ENCODE measurements around the gene CSNK2A2. TPM values are rescaled to one million over a fixed set of nuclear protein-coding genes. Genes with fewer than 3 reads are reported as not detected.
A peak's percentile ranks its signal among the peaks of the same experiment; 100 is the strongest.

The CSNK2A2 gene
- total RNA-seq, 1 donor from 2014 or later: 77.9 TPM

DNA sequence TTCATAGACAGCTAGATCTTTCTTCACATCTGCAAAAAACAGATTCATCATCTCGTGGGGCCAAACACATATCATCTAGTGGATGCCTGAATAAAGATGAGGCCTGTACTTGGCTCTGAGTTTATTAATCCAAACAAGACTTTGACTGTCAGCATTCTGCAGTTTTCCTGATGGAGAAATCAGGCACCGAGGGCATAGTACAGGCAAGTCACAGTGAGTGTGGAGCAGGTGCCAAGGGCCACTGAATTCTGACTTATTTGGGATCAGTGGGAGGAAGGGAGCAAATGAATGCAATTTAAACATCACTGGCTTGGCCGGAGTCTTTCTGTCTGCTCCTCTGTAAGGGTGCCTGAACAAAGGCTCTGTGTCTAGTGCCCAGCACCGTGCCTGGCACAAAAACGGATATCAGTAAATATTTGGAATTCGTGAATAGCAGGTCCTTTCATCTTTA lies 69.7 kb downstream of the CSNK2A2 start:
- DNase-seq (ENCODE audit: extremely low spot score, unreplicated experiment): no peak
- Mint-ChIP-seq H3K27ac (ENCODE audit: unreplicated experiment) (peak overlapping the region; percentile 91), H3K4me3 (ENCODE audit: unreplicated experiment) (peak overlapping the region; percentile 83), H3K4me1 (ENCODE audit: unreplicated experiment) (peaks cover 33% of the 10 kb centered on the region), H3K36me3 (ENCODE audit: unreplicated experiment) (no peaks in the 10 kb centered on the region), H3K9me3 (ENCODE audit: unreplicated experiment) (no peaks in the 10 kb centered on the region), H3K27me3 (ENCODE audit: unreplicated experiment) (no peaks in the 10 kb centered on the region)
- TF ChIP-seq, protein P1, sequence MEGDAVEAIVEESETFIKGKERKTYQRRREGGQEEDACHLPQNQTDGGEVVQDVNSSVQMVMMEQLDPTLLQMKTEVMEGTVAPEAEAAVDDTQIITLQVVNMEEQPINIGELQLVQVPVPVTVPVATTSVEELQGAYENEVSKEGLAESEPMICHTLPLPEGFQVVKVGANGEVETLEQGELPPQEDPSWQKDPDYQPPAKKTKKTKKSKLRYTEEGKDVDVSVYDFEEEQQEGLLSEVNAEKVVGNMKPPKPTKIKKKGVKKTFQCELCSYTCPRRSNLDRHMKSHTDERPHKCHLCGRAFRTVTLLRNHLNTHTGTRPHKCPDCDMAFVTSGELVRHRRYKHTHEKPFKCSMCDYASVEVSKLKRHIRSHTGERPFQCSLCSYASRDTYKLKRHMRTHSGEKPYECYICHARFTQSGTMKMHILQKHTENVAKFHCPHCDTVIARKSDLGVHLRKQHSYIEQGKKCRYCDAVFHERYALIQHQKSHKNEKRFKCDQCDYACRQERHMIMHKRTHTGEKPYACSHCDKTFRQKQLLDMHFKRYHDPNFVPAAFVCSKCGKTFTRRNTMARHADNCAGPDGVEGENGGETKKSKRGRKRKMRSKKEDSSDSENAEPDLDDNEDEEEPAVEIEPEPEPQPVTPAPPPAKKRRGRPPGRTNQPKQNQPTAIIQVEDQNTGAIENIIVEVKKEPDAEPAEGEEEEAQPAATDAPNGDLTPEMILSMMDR (IDR thresholded peaks at IDR 0.05): no peak

DNA sequence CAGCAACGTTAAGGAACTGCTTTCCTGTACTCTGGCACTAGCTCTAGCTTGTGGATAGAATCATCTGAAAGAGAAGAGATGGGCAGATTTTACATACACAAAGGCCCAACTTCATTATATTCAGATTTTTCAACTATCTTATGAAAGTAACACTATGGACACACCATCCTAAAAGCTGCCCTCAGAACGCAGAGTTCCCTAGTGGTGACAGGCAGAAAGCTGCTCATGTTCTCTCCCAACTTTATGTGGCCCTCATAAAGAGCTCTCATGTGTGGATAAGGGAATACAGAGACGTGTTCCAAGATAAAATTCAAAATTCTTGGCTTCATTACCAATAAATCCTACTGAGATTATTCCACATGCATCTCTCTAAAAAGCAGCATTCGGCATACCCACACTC lies 70.3 kb downstream of the CSNK2A2 start:
- peak overlapping the region; percentile 91 for H3K27ac Mint-ChIP-seq (ENCODE audit: unreplicated experiment)
- peaks cover 33% of the 10 kb centered on the region for H3K4me1 Mint-ChIP-seq (ENCODE audit: unreplicated experiment)
- DNase-seq (ENCODE audit: extremely low spot score, unreplicated experiment): no peak
- TF ChIP-seq, protein P1 (IDR thresholded peaks at IDR 0.05): peak; percentile 3
- H3K27me3 Mint-ChIP-seq (ENCODE audit: unreplicated experiment): no peaks in the 10 kb centered on the region
- H3K36me3 Mint-ChIP-seq (ENCODE audit: unreplicated experiment): no peaks in the 10 kb centered on the region
- no peaks in the 10 kb centered on the region for H3K9me3 Mint-ChIP-seq (ENCODE audit: unreplicated experiment)
- peak overlapping the region; percentile 83 for H3K4me3 Mint-ChIP-seq (ENCODE audit: unreplicated experiment)

DNA sequence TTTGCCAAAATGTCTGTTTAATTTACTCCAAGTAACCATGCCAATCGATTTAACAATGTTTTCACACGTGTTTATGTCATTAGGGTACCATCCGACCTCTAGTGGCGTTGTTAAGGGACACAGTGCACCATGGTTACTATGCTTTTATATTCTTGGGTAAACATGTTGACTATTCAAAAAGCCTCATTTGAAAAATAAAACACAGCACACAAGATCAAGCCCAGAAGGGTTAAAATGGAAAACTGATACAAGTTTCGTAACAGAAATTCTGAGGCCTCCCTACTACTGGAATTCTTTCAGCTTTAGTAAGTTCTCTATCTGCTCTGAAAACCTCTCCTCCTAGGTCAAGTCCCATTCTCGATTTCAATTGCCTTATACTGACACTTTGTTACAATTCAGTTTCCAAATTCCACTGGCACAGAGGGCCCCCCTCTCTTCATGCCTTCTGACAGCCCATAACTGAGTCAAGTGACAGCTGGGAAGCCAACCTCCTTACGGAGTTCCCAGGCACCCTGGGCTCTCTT lies 70.8 kb downstream of the CSNK2A2 start:
- peak overlapping the region; percentile 83 for H3K4me3 Mint-ChIP-seq (ENCODE audit: unreplicated experiment)
- H3K27me3 Mint-ChIP-seq (ENCODE audit: unreplicated experiment): no peaks in the 10 kb centered on the region
- no peak for DNase-seq (ENCODE audit: extremely low spot score, unreplicated experiment)
- no peaks in the 10 kb centered on the region for H3K36me3 Mint-ChIP-seq (ENCODE audit: unreplicated experiment)
- peaks cover 33% of the 10 kb centered on the region for H3K4me1 Mint-ChIP-seq (ENCODE audit: unreplicated experiment)
- TF ChIP-seq, protein P1 (IDR thresholded peaks at IDR 0.05): peak; percentile 29
- peak overlapping the region; percentile 91 for H3K27ac Mint-ChIP-seq (ENCODE audit: unreplicated experiment)
- H3K9me3 Mint-ChIP-seq (ENCODE audit: unreplicated experiment): no peaks in the 10 kb centered on the region

DNA sequence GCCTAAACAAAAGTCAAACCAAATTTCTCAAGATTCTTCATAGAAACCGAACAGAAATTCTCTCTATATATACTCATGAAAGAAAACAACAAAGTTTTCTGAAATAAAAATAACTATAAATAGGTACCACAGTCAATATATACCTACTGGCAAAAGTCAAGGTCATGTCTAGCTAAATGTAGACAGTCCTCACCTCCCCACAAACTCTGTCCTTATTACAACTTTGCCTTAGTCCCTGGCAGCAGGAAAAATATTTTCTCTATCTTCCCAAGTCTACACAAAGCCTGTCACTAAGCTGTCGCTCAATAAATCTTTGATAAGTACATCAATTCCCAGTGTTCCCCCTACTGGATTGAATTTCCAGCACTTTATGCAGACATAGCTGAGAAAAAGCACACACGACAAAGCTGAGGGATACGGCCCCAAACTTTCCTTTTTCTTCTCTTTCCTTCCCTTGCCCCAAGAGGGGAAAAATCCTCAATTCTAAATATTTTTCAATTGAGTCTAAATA lies 71.4 kb downstream of the CSNK2A2 start:
- Mint-ChIP-seq H3K4me1 (ENCODE audit: unreplicated experiment) (peaks cover 39% of the 10 kb centered on the region), H3K9me3 (ENCODE audit: unreplicated experiment) (no peaks in the 10 kb centered on the region), H3K27ac (ENCODE audit: unreplicated experiment) (peak overlapping the region; percentile 91), H3K36me3 (ENCODE audit: unreplicated experiment) (no peaks in the 10 kb centered on the region), H3K27me3 (ENCODE audit: unreplicated experiment) (no peaks in the 10 kb centered on the region), H3K4me3 (ENCODE audit: unreplicated experiment) (peak overlapping the region; percentile 83)
- TF ChIP-seq, protein P1 (IDR thresholded peaks at IDR 0.05): no peak
- no peak for DNase-seq (ENCODE audit: extremely low spot score, unreplicated experiment)

DNA sequence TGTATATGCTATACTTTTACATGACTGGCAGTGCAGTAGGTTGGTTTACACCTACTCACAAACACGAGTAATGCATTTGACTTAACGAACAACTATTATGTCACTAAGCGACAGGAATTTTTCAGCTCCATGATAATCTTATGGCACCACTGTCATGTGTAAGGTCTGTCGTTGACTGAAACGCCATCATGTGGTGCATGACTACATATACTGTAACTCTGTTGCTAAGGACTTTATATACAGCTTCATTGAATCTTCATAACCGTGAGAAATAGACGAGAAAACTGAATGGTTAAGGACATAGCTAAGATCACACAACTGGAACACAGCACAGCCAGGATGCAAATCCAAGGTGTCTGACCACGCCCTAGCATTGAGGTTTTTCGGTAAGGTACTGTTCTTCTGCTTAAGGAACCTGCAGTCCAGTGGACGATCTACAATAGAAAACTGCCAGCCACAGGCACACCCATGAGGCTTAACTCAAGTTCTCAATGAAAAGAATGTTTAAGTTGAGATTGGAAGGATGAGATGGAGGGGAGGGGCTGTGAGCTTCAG lies 72.0 kb downstream of the CSNK2A2 start:
- no peak for DNase-seq (ENCODE audit: extremely low spot score, unreplicated experiment)

More for the DNA sequence above, 72.0 kb downstream of the CSNK2A2 start:
- H3K4me1 Mint-ChIP-seq (ENCODE audit: unreplicated experiment): peaks cover 45% of the 10 kb centered on the region
- no peak overlapping the region for H3K4me3 Mint-ChIP-seq (ENCODE audit: unreplicated experiment)
- H3K27ac Mint-ChIP-seq (ENCODE audit: unreplicated experiment): peak overlapping the region; percentile 91
- TF ChIP-seq, protein P1 (IDR thresholded peaks at IDR 0.05): no peak
- no peaks in the 10 kb centered on the region for H3K36me3 Mint-ChIP-seq (ENCODE audit: unreplicated experiment)
- no peaks in the 10 kb centered on the region for H3K27me3 Mint-ChIP-seq (ENCODE audit: unreplicated experiment)
- no peaks in the 10 kb centered on the region for H3K9me3 Mint-ChIP-seq (ENCODE audit: unreplicated experiment)

Measured in osteocyte (in vitro differentiated cells).